ENCODE results near the gene CTNND1.

Gene CTNND1

DNA sequence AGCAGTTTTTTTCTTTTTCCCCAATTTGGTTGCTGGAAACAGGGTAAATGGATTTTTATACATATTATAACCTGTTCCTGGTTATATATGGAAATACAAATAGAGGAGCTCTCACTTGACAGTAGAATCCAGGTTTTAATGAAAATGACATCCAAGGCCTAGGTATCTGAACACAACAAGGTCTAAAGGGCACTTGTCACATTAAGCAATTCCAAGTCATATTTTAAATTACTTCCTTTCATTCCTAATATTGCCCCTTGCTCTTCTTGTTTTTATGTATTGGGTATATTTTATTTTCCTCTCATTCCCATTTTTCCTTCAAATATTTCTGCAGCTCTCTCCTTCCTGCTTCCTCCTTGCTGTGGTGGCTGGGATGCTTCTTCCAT lies 27.1 kb downstream of the CTNND1 start:
- TF ChIP-seq HDGF (IDR thresholded peaks at IDR 0.05; ENCODE audit: borderline replicate concordance) (no peak), LEF1 (IDR thresholded peaks at IDR 0.05; ENCODE audit: borderline replicate concordance) (no peak)
- ChIA-PET POLR2A (no interaction called here), CTCF (no interaction called here)
- no peak for DNase-seq (ENCODE audit: extremely low spot score)

DNA sequence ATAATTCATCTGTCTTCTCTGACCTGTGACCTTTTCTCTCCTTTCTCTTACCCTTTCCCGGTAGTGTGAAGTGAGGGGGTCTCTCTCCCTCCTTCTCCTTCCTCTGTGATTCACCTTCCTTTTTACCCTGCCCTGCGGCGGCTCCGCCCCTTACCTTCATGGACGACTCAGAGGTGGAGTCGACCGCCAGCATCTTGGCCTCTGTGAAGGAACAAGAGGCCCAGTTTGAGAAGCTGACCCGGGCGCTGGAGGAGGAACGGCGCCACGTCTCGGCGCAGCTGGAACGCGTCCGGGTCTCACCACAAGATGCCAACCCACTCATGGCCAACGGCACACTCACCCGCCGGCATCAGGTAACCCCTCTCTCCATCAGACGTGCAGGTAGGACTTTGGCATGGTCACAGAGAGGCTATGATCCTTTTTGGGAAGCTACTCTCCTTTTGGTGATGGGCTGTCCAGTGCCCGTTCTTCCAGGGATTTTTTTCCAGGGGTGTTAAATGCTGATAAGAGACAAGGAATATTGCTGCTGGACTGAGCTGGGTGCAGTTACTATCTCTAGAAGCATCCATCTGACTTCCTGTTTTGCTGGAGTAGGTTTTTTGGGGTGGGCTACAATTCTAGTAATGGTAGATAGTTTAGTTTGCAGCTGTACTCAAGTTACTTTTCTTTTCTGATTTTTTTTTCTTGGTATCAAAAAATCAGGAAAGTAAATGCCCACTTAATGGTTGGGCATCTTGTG lies 29.9 kb downstream of the CTNND1 start:
- TF ChIP-seq FOXA1 (IDR thresholded peaks at IDR 0.05) = no peak
- TF ChIP-seq, protein P1, sequence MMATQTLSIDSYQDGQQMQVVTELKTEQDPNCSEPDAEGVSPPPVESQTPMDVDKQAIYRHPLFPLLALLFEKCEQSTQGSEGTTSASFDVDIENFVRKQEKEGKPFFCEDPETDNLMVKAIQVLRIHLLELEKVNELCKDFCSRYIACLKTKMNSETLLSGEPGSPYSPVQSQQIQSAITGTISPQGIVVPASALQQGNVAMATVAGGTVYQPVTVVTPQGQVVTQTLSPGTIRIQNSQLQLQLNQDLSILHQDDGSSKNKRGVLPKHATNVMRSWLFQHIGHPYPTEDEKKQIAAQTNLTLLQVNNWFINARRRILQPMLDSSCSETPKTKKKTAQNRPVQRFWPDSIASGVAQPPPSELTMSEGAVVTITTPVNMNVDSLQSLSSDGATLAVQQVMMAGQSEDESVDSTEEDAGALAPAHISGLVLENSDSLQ (IDR thresholded peaks at IDR 0.05) = no peak
- no peak for TF ChIP-seq HDGF (IDR thresholded peaks at IDR 0.05; ENCODE audit: borderline replicate concordance)
- TF ChIP-seq ELF4 (IDR thresholded peaks at IDR 0.05) = no peak
- no peak for TF ChIP-seq FOXM1 (IDR thresholded peaks at IDR 0.05; ENCODE audit: borderline replicate concordance)
- no peak for TF ChIP-seq TARDBP (IDR thresholded peaks at IDR 0.05)
- no peak for TF ChIP-seq LEF1 (IDR thresholded peaks at IDR 0.05; ENCODE audit: borderline replicate concordance)
- TF ChIP-seq L3MBTL2 (conservative IDR thresholded peaks at IDR 0.05) = no peak
- TF ChIP-seq NFRKB (IDR thresholded peaks at IDR 0.05) = no peak
- no peak for TF ChIP-seq BHLHE40 (IDR thresholded peaks at IDR 0.05; ENCODE audit: borderline replicate concordance)
- TF ChIP-seq CTBP1 (IDR thresholded peaks at IDR 0.05; ENCODE audit: borderline replicate concordance) = no peak
- TF ChIP-seq ZNF384 (IDR thresholded peaks at IDR 0.05) = no peak
- TF ChIP-seq SUZ12 (IDR thresholded peaks at IDR 0.05) = no peak
- no peak for TF ChIP-seq FOXK2 (IDR thresholded peaks at IDR 0.05)
- TF ChIP-seq SP1 (IDR thresholded peaks at IDR 0.05) = no peak
- no peak for TF ChIP-seq ARNT (IDR thresholded peaks at IDR 0.05)
- POLR2A ChIA-PET = no interaction called here
- DNase-seq (ENCODE audit: extremely low spot score) = no peak

DNA sequence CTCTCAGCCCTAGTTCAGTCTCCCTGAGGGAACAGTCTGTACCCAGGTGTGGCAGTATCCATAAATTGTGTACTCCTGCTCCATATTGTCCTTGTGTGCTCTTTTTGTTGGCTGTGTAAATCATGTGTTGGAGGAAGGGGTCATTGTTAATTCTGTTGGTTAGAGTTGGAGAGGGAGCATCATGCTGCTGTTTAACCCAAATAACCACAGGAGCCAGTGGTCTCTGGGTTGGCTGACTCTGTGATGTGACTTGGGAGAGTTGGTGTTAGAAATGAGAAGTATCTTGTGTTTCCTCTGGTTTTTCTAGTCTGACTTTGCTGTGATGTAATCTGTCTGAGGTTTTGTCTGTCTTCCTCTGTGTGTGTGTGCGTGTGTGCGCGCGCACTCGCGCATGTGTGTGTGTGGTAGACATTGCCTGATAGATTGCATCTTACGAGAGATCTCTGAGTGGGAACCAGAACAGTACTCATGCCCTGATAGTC lies 30.5 kb downstream of the CTNND1 start:
- ChIA-PET POLR2A (no interaction called here), CTCF (no interaction called here)
- TF ChIP-seq, protein P1 (IDR thresholded peaks at IDR 0.05) = no peak
- TF ChIP-seq FOXM1 (IDR thresholded peaks at IDR 0.05; ENCODE audit: borderline replicate concordance) = no peak
- no peak for TF ChIP-seq FOXK2 (IDR thresholded peaks at IDR 0.05)
- no peak for TF ChIP-seq CTBP1 (IDR thresholded peaks at IDR 0.05; ENCODE audit: borderline replicate concordance)
- no peak for TF ChIP-seq NFRKB (IDR thresholded peaks at IDR 0.05)
- TF ChIP-seq LEF1 (IDR thresholded peaks at IDR 0.05; ENCODE audit: borderline replicate concordance) = no peak
- no peak for TF ChIP-seq TARDBP (IDR thresholded peaks at IDR 0.05)
- TF ChIP-seq L3MBTL2 (conservative IDR thresholded peaks at IDR 0.05) = no peak
- TF ChIP-seq ARNT (IDR thresholded peaks at IDR 0.05) = no peak
- TF ChIP-seq SUZ12 (IDR thresholded peaks at IDR 0.05) = no peak
- TF ChIP-seq BHLHE40 (IDR thresholded peaks at IDR 0.05; ENCODE audit: borderline replicate concordance) = no peak
- no peak for TF ChIP-seq FOXA1 (IDR thresholded peaks at IDR 0.05)
- no peak for TF ChIP-seq HDGF (IDR thresholded peaks at IDR 0.05; ENCODE audit: borderline replicate concordance)
- TF ChIP-seq ELF4 (IDR thresholded peaks at IDR 0.05) = no peak
- TF ChIP-seq ZNF384 (IDR thresholded peaks at IDR 0.05) = no peak
- no peak for TF ChIP-seq SP1 (IDR thresholded peaks at IDR 0.05)
- no peak for DNase-seq (ENCODE audit: extremely low spot score)

More for the DNA sequence above, 29.9 kb downstream of the CTNND1 start:
- CTCF ChIA-PET = no interaction called here

DNA sequence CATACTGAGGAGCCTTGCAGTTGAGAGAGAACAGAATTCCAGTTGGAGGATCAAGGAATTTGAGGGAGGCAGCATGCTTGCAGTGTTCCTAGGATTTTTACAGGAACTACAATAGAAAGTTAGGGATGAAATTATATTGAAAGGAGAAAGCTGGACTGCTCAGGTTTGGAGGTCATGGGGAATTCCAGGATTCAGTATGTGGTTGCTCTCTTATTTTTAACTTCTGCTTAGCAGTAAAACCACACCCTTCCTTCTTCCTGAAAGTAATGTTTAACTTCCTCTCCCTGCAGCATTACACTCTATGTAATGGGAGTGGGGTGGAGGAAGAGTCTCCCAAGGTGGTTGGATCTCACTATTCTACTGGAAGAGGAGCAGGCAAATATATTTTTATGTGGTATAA lies 31.3 kb downstream of the CTNND1 start:
- POLR2A ChIA-PET = no interaction called here
- no peak for DNase-seq (ENCODE audit: extremely low spot score)
- TF ChIP-seq, protein P1 (IDR thresholded peaks at IDR 0.05) = no peak
- TF ChIP-seq SP1 (IDR thresholded peaks at IDR 0.05) (no peak), CTBP1 (IDR thresholded peaks at IDR 0.05; ENCODE audit: borderline replicate concordance) (no peak)
- CTCF ChIA-PET = no interaction called here

DNA sequence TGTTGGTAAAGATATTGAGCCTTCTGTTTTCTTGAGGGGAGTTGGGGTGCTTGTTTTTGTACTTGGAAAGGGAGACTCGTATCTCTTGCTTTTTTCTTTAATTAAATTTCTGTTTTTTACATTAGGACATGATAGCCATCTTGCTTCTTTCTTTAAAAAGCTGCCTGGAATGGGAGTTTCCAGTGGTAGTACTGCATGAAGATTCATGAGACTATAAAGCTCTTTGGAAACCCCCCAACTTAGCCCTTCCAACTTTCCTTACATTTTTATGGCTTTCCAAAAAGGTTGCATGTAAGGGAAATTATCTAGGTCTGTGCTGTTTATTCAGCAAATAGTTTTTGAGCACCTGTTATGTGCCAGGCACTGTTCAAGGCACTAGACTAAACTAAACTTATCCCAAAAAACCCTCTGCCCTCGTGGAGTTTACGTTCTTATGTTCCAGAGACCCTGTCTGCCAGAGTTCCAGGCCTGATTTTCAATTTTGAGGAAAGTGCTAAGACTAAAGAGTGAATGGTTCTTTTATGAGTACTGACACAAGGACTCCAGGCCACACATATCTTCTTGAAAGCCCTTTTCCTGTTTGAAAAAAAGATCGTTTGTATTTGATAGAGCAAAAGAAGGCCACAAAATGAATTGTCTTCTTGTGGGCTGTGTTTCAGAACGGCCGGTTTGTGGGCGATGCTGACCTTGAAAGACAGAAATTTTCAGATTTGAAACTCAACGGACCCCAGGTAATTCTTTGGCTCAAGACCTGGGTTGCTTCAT lies 31.9 kb downstream of the CTNND1 start:
- CTCF ChIA-PET = no interaction called here
- POLR2A ChIA-PET = no interaction called here
- no peak for TF ChIP-seq HDGF (IDR thresholded peaks at IDR 0.05; ENCODE audit: borderline replicate concordance)
- no peak for TF ChIP-seq SUZ12 (IDR thresholded peaks at IDR 0.05)
- TF ChIP-seq LEF1 (IDR thresholded peaks at IDR 0.05; ENCODE audit: borderline replicate concordance) = no peak
- TF ChIP-seq L3MBTL2 (conservative IDR thresholded peaks at IDR 0.05) = no peak
- no peak for TF ChIP-seq FOXA1 (IDR thresholded peaks at IDR 0.05)
- TF ChIP-seq CTBP1 (IDR thresholded peaks at IDR 0.05; ENCODE audit: borderline replicate concordance) = no peak
- TF ChIP-seq ZNF384 (IDR thresholded peaks at IDR 0.05) = no peak
- TF ChIP-seq BHLHE40 (IDR thresholded peaks at IDR 0.05; ENCODE audit: borderline replicate concordance) = no peak
- TF ChIP-seq TARDBP (IDR thresholded peaks at IDR 0.05) = no peak
- TF ChIP-seq NFRKB (IDR thresholded peaks at IDR 0.05) = no peak
- TF ChIP-seq SP1 (IDR thresholded peaks at IDR 0.05) = no peak
- TF ChIP-seq FOXM1 (IDR thresholded peaks at IDR 0.05; ENCODE audit: borderline replicate concordance) = no peak
- TF ChIP-seq ARNT (IDR thresholded peaks at IDR 0.05) = no peak
- no peak for TF ChIP-seq ELF4 (IDR thresholded peaks at IDR 0.05)
- TF ChIP-seq, protein P1 (IDR thresholded peaks at IDR 0.05) = no peak
- DNase-seq (ENCODE audit: extremely low spot score) = no peak
